Dedifferentiated amniotic fluid mesenchymal stem cell (primary cell): ENCODE data around the gene TBC1D23.
"Not testable (repeated sequence)": the region's sequence is repeated elsewhere in the genome, so short reads cannot be mapped to it uniquely, and the experiment has no call there.

Experiments
- DNase-seq: peaks from one replicate; pipeline ENCODE4 v3.0.0-alpha.2; 2016; ENCODE audit errors: extremely low spot score

TBC1D23 gene

DNA sequence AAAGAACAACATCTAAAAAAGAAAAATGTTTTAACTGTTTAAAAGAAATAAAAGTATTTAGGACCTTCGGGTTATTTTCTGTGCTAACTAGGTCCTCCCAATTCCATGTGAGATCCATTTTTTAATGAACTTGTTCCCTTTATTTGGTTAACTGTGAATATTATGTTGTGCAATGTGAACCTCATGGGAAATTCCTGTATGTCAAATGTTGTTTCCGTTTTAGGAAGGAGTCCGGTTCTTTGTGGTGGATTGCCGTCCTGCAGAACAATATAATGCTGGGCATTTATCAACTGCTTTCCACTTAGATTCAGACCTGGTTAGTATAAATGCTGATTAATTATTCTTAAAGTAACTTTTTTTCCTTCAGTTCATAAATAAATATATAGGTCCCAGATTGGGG, 38.2 kb downstream of the TBC1D23 start:
- no peak for DNase-seq

DNA sequence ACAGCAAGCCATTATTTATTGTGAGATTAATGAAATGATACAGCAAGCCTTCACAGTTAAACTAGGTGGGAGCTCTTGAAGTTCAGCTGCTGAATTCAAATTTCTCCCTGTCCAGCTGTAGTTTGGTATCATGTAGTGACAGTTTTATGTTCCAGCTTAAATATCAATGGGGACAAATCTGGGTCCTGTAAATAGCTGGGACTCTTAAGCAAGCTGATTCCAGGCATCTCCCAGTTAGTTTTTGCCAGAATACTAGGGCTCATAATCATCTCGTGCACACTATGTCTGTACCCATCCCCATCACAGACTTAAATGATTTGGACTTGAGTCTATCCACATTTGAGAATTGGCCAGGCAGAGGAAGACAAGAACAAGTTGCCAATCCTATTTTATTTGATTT, 45.9 kb downstream of the TBC1D23 start:
- DNase-seq = no peak

DNA sequence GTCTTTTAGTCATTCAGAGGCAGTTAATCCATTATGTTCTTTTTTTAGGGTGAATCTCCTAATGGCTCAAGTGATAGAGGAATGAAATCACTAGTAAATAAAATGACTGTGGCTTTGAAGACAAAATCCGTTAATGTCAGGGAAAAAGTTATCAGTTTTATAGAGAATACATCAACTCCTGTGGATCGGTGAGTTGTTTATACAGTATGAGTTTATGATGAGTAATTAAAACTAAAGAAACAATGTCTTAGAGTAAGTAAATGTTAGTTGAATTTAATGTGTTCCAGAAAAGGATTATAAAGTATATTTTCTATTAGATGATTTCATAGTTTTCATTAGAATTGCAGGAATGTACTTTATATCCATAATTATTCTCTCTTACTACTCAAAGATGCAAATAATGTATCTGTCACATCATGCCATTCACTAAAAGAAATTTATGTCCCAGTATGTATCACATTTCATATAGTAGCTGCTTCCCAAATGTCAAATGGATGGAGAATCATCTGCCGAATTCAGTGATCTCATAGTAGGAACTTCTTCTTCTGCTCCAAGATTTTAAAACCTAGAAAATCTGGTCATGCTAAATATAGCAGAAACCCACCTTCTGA, 49.7 kb downstream of the TBC1D23 start:
- DNase-seq = no peak

DNA sequence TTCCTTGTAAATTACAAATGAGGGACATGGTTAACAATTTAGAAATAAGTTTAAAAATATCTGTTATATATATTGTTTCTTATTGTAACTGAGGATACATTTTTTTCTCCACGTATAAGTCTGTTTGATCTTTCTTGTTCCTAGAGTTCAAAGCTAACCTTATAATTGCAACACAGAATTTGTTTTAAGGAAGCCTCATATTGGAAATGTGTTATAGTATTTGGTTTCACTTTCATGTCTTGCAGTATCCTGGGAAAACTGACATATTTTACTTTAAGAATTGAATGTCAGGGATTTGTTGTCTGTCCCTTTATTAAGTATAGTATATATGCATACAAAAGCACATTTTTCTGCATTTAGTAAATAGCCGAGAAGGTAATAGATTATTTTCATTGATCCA, 50.2 kb downstream of the TBC1D23 start:
- no peak for DNase-seq

DNA sequence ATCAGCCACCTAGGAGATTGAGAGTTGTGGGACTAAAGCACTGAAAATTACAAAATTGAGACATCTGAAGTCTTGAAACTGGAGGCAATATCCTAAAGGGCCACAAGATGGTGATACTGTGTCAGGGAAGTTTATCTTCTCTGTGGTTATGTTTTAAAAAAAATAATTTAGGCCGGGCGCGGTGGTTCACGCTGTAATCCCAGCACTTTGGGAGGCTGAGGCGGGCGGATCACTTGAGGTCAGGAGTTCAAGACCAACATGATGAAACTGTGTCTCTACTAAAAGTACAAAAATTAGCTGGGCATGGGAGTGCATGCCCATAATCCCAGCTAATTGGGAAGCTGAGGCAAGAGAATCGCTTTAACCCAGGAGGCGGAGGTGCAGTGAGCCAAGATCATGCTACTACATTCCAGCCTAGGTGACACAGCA, 55.9 kb downstream of the TBC1D23 start:
- peak; percentile 60 for DNase-seq

DNA sequence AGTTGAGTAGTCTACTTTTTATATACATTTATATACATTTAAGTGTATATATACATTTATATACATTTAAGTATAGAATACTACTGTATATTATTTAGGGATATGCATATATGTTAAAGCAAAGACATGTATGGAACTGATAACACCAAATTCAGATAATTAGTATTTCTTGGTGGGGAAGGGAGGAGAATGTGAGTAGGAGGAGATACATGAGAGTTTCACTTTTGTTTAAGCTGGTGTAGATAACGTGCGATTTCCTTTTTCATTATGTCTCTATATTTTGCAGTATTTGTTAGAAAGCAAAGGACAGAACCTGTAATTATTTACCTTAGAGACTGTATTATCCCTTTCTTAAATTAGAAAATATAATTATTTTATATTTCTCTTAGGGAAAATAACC, 57.1 kb downstream of the TBC1D23 start:
- no peak for DNase-seq

DNA sequence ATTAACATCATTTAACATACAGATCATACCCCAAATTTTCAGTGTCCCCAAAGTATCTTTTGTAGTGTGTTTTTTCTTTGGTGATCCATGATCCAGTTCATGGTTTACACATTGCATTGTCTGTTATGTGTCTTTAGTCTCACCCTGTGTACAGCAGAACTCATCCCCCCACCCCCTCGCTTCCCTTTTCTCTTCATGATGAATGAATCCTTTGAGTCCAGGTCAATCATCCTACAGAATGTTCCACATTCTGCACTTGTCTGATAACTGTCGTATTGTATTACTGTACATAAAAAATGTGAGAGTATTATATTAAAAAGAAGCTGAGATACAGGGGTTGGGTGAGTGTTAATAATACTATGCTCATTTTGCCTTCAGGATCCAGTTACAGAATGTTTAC, 59.2 kb downstream of the TBC1D23 start:
- no peak for DNase-seq

DNA sequence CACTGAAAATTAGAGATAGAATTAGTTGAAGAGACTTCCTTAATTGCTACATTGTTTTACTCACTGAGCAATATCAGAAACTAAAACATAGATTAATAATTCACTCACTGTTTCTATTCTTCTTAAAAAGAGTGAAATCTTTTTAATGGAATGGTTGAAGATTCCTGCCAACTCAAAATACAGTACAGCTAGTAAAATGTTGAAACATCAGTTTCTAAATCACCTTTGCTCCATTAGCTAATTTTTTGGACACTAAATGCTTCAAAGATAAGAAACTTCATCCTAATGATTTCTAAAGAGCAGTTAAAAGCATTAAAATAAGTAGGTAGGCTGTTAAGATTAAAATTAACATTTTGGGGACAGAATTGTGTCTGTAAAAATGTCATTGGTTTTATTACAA, 63.3 kb downstream of the TBC1D23 start:
- no peak for DNase-seq

DNA sequence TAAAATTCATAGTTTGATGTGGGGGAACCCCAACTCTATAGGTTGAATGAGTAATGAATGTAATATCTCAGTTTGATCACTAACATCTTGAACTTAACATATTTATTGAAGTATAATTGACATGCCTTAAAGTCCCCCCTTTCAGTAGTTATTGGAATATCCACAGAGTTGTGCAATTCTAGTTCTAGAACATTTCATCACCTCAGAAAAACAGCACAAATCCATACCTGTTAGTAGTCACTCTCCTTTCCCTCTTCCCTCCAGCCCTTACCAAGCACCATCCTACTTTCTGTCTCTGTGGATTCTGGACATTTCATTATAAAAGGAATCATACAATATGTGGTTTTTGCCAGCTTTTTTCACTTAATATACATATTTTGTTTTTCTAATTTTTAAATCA, 65.0 kb downstream of the TBC1D23 start:
- no peak for DNase-seq

DNA sequence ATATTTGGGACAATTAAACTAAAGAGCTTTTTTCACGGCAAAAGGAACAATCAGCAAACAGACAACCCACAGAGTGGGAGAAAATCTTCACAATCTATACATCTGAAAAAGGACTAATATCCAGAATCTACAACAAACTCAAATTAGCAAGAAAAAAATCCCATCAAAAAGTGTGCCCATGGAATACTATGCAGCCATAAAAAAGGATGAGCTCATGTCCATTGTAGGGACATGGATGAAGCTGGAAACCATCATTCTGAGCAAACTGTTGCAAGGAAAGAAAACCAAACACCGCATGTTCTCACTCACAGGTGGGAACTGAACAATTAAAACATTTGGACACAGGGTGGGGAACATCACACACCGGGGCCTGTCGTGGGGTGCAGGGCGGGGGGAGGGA, 66.6 kb downstream of the TBC1D23 start:
- DNase-seq = not testable (repeated sequence)

DNA sequence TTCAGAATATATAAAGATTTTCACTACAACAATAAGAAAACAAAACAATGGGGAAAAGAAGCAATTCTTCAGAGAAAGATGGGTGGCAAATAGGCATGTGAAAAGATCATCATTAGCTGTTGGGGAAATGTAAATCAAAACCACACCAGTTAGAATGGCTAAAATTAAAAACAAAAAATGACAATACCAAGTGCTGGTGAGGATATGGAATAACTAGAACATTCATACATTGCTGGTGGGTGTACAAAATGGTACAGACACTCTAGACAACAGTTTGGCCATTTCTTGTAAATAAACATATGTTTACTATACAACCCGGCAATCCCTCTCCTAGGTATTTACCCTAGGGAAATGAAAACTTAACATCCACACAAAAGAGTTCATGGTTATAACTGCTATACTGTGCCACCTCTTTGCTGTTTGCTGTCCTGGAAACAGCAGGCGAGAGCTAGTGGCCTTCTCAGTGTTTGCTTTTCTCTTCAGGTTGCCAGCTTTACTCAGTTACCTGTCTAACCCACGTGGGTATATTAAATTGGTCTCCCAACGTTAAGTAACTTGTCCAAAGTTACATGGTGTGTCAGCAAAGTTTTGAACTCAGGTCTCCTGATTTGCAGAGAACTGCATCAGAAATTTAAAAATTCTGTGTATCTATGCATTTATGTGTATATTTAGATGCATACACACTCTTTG, 69.2 kb downstream of the TBC1D23 start:
- DNase-seq = no peak

DNA sequence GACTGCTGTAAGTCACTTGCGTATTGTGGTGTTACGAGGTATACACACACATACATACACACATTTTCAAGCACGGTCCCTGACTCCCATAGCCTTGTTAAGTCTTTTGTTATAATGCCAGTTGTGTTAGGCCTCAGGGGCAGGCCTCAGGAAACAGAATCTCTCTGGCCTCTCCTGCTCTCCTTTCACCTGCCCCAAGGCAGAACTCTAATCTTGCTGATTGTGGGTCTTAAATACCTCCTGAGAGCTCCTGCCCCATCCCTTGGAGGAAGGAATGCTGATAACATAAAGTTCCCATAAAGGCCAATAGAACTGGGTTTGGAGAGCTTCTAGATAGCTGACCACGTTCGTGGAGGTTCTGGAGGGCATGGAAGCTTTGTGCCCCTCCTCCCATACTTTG, 69.9 kb downstream of the TBC1D23 start:
- no peak for DNase-seq

DNA sequence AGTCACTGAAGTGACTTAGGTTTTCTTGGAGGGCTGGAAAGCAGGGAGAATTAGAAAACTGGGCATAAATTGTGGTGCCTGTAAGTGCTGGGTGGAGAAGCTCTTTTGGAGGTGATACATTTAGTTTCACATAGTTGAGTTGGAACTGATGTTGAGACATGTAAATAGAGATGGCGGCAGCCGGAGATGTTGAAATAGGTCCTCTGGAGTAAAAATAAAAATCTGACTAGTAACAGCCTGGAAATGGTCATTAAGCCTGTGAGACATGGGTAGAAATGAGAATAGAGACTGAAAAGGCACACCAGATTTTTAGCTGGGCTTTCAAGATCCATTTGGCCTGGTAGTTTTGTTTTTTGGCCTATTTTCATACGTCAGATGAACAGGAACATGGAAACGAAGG, 70.9 kb downstream of the TBC1D23 start:
- DNase-seq = no peak

DNA sequence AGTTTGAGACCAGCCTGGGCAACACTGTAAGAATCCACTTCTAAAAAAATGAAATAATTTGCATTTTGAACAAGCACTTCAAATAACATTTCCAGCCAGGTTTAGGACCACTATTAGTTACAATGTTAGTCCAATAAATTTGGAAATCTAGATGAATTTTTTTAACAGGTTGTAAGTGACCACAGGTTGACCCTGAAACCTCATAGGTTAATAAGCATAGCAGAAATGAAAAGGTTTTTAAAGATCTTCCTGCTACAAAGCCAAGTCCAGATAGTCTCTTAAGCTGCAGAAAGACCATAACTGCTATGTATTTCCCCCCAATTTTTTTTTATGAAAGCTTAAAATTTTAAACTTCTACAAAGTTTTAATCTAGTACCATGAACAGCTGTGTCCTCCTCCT, 72.3 kb downstream of the TBC1D23 start:
- no peak for DNase-seq

DNA sequence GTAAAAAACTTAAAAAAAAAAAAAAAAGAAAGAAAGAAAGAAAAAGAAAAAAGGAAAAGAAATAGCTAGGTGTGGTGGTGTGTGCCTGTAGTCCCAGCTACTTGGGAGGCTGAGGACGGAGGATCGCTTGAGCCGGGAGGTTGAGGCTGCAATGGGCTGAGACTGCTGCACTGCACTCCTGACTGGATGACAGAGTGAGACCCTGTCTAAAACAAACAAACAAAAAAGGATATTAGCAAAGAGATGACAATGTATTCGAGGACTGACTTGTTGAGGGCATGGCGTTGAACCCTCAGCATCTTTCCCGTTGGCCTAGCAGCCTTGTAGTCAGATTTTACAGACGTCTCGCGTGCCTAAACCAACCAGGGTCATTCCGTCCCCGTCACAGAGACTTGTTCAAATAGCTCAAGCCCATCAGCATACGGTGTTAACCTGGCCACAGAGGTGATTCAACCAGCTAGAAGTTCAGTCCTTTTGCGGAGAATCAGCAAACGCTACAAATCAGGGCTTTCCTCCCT, 73.2 kb downstream of the TBC1D23 start:
- DNase-seq = no peak

DNA sequence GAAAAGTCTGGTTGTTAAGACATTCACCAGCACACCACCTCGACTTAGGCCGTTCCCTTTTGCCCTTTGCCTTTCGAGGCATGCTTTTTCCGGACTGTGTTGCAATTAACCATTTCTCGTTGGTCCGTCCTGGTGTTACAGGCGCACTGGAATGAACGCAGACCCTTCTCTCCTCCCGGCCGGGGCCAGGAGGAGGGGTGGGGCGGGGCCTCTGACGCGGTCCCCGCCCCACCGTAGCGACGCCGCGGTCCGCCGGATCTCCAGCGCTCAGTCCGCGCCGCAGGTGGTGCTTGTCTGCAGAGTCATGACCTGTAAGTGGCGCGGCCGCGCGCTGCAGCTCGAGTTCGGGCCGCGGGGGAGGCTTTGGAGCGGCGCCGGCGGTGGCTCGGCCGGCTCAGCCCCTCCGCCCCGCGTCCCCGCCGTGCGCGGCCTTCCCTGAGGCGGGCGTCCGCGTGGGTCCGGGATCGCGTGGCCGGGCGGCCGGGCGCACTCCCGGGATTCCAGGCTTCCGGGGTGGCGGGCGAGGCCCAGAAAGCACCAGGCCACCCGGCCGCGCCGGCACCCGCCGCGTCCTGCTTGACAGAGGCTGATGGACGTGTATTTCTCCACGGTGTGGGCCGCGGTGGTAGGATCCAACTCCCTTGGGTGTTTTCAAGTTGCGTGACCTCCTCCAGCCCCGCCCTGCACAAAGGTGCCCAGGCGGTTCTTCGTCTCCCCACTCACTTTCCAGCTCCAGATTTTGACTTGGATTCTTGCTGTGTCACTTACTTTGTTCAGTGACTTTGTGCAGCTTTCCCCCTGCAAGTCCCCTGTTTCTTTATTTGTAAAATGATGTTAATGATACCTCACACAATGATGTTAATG, 73.9 kb downstream of the TBC1D23 start, which contains the start of gene NIT2:
TSS of gene NIT2 (plus strand) at position 270 of the 864 bp plus-strand sequence. CDS start at position 305, 35 bp downstream.
- DNase-seq = peak; percentile 30

DNA sequence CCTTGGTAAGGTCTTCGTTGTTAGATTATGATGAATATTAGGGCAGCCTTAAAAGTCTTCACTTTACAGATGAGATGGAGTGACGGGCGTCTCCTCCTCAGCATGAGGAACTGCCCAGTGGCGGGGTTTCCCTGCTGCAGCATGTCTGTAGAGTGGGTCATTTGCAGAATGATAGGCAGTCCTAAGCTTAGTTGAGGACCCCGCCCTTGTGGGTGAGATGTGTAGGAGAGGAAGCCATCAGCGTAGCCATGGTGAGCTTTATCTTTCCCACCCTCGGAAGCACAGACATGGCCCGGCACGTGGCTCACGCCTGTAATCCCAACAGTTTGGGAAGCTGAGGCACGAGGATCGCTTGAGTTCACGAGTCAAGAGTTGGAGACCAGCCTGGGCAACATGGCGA, 74.6 kb downstream of the TBC1D23 start:
- DNase-seq = no peak

DNA sequence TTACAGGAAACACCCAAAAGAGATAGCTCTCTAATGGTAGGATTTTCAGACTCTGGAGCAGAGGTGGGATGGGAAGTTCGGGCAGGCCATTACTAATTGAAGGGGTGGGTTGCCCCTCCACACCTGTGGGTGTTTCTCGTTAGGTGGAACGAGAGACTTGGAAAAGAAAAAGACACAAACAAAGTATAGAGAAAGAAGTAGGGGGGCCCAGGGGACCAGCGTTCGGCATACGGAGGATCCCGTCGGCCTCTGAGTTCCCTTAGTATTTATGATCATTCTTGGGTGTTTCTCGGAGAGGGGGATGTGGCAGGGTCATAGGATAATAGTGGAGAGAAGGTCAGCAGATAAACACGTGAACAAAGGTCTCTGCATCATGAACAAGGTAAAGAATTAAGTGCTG, 75.4 kb downstream of the TBC1D23 start:
- not testable (repeated sequence) for DNase-seq

DNA sequence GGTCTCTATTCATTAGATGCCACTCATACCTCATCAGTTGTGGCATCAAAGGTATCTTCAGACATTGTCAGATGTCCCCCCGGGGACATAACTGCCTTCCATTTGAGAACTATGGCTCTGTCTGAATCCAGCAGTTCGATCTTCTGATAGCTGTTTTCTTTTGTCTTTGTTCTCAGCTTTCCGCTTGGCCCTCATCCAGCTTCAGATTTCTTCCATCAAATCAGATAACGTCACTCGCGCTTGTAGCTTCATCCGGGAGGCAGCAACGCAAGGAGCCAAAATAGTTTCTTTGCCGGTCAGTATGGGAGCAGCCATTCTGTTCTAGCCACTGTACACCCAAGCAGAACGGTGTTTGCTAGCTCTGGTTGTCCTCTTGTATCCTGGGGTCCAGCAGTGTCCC, 78.1 kb downstream of the TBC1D23 start:
- no peak for DNase-seq

DNA sequence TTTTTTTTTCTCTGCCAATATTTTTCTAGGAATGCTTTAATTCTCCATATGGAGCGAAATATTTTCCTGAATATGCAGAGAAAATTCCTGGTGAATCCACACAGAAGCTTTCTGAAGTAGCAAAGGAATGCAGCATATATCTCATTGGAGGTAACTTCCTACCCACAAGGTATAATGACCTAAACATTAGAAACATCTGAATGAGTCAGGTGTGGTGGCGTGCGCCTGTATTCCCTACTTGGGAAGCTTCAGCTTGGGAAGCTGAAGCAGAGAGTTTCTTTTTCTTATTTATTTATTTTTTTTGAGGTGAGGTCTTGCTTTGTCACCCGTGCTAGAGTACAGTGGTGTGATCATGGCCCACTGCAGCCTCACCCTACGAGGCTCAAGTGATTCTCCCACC, 79.0 kb downstream of the TBC1D23 start:
- DNase-seq = no peak

DNA sequence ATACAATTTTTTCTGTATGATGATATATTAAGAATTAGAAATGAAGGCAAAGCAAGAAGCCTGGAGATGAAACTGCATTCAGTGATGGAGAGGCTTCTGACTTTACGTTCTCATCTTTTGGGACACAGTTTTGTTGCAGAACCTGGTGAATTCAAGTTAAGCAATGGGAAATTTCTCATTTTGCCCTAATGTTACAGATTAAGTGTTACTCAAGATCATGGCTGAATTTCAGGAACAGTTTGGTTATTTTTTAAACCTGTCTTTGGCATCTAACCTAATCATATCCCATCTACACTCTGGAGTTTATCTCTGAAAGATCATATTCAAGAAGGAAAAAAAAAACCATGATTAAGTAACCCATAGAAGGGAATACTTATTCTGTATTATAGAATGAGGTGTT, 79.7 kb downstream of the TBC1D23 start:
- DNase-seq = no peak

DNA sequence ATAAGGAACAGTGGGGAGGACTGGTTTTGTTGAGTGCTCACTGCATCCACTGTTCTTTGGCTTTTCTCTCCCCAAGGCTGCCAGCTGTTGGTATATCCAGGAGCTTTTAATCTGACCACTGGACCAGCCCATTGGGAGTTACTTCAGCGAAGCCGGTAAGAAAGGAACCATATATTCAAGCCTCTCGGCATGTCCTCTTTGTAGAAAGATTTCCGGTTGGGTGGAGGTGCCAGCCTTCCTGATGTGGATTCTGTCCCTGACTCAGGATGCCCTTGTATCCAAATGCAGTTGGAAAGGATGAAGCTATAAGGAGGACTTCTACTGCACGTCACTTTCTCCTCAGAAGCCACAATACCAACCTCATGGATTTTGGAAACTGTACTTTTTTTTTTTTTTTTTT, 87.9 kb downstream of the TBC1D23 start:
- no peak for DNase-seq

DNA sequence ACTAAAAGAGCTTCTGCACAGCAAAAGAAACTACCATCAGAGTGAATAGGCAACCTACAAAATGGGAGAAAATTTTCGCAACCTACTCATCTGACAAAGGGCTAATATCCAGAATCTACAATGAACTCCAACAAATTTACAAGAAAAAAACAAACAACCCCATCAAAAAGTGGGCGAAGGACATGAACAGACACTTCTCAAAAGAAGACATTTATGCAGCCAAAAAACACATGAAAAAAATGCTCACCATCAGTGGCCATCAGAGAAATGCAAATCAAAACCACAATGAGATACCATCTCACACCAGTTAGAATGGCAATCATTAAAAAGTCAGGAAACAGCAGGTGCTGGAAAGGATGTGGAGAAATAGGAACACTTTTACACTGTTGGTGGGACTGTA, 91.0 kb downstream of the TBC1D23 start:
- not testable (repeated sequence) for DNase-seq
